ENCODE results near the gene FBXW4.

Gene FBXW4

GRCh38 chr10:101580486-101581399 is 114.2 kb downstream of the FBXW4 start:
- DNase-seq (ENCODE audit: low read depth): no peak

GRCh38 chr10:101579516-101579870 is 115.5 kb downstream of the FBXW4 start:
- no peak for DNase-seq (ENCODE audit: low read depth)

- no peak for DNase-seq (ENCODE audit: low read depth)
Measured at GRCh38 chr10:101578803-101579515, 116.0 kb downstream of the FBXW4 start.

GRCh38 chr10:101578192-101578591 is 116.8 kb downstream of the FBXW4 start:
- DNase-seq (ENCODE audit: low read depth): no peak

- no peak for DNase-seq (ENCODE audit: low read depth)
Measured at GRCh38 chr10:101577121-101577871, 117.7 kb downstream of the FBXW4 start.

GRCh38 chr10:101576211-101576863 is 118.6 kb downstream of the FBXW4 start:
- no peak for DNase-seq (ENCODE audit: low read depth)

GRCh38 chr10:101575580-101576210 is 119.3 kb downstream of the FBXW4 start:
- no peak for DNase-seq (ENCODE audit: low read depth)

GRCh38 chr10:101575091-101575490 is 119.9 kb downstream of the FBXW4 start:
- DNase-seq (ENCODE audit: low read depth): no peak

- no peak for DNase-seq (ENCODE audit: low read depth)
Measured at GRCh38 chr10:101573885-101574753, 120.9 kb downstream of the FBXW4 start.

- DNase-seq (ENCODE audit: low read depth): no peak
Measured at GRCh38 chr10:101572785-101573184, 122.2 kb downstream of the FBXW4 start.

GRCh38 chr10:101572126-101572525 is 122.8 kb downstream of the FBXW4 start:
- DNase-seq (ENCODE audit: low read depth): no peak

- DNase-seq (ENCODE audit: low read depth): no peak
Measured at GRCh38 chr10:101571271-101571925, 123.6 kb downstream of the FBXW4 start.

GRCh38 chr10:101570428-101571270 is 124.3 kb downstream of the FBXW4 start:
- no peak for DNase-seq (ENCODE audit: low read depth)

GRCh38 chr10:101569622-101570427 is 125.1 kb downstream of the FBXW4 start:
- DNase-seq (ENCODE audit: low read depth): peak; percentile 47

GRCh38 chr10:101569323-101569621 is 125.7 kb downstream of the FBXW4 start:
- DNase-seq (ENCODE audit: low read depth): no peak

GRCh38 chr10:101568054-101568745 is 126.8 kb downstream of the FBXW4 start:
- DNase-seq (ENCODE audit: low read depth): no peak

- DNase-seq (ENCODE audit: low read depth): no peak
Measured at GRCh38 chr10:101567165-101568006, 127.6 kb downstream of the FBXW4 start.

Data from fibroblast of the conjunctiva (primary cell).